GM19043 (cell line): ENCODE results near the gene FAM162A.

Experiments used
- ATAC-seq: cut with Tn5 transposase; IDR thresholded peaks from one replicate; pipeline ENCODE4 v1.9.1; 2021; ENCODE audit warnings: low read depth; ENCODE audit not compliant: unreplicated experiment

FAM162A gene, protein sequence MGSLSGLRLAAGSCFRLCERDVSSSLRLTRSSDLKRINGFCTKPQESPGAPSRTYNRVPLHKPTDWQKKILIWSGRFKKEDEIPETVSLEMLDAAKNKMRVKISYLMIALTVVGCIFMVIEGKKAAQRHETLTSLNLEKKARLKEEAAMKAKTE

DNA sequence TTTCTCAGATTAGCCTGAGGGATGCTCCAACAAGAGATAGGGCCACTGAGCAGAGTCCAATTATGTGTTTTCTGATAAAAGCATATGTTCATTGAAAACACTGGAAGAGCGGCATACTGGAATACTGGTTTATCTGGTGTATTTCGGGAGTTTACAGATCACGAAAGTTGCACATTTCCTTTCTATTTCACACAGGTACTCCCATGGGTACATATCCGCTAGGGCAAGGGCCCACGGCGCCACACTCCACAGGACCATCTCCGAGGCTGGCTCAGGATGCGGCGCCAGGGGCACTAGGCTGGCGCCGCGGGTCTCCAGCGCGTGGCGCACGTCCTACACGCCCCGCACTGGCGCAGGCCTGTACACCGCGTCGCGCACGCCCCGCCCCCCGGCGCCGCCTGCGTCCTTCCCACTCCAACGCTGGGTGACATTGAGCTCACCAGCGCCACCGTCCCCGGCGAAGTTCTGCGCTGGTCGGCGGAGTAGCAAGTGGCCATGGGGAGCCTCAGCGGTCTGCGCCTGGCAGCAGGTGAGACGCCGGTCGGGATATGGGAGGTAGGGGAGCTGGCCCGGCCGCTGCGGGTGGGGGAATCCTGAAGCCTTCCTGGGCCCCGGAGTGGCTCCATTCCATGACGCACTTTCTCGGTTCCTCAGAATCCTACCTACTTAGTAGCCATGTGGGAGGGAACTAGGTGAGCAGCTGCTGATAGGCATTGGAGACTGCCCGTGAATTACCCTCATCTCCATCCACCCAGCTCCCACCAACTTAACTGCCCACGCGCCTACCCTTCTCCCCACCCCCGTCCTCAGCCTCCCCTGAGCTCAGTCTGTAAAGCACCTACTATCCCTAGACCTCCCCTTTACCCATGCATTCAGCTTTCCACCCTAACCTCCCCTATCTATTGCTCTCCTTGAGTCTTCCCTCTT lies at the start of gene FAM162A:
Gene FAM162A, plus strand, starts transcription at position 412 of the 927 bp plus-strand sequence. Its CDS starts 84 bp downstream, at position 496.
- ATAC-seq = peak; percentile 88

DNA sequence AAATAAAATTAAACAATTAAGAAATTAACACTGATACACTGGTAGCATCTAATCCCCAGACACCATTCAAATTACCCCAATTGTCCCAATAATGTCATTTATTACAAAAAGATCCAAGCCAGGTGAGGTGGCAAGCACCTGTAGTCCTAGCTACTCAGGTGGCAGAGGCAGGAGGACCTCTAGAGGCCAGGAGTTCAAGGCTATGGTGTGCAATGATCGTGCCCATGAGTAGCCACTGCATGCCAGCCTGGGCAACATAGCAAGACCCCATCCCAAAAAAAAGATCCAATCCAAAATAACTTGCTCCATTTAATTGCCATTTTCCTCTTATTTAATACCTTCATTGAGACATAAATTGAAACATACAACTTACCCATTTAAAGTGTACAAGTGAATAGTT lies 41.2 kb upstream of the FAM162A start:
- ATAC-seq = no peak

DNA sequence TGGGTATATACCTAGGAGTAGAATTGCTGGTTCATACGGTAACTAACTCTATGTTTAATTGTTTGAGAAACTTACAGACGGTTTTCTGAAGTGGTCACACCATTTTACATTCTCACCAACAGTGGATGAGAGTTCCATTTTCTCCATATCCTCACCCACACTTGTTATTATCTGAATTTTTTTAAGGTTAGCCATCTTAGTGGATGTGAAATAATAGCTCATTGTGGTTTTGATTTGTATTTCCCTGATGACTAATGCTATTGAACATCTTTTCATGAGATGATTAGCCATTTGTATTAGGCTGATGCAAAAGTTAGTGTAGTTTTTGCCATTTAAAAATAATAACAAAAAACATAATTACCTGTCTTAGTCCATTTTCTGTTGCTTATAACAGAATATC lies 40.3 kb upstream of the FAM162A start:
- no peak for ATAC-seq

DNA sequence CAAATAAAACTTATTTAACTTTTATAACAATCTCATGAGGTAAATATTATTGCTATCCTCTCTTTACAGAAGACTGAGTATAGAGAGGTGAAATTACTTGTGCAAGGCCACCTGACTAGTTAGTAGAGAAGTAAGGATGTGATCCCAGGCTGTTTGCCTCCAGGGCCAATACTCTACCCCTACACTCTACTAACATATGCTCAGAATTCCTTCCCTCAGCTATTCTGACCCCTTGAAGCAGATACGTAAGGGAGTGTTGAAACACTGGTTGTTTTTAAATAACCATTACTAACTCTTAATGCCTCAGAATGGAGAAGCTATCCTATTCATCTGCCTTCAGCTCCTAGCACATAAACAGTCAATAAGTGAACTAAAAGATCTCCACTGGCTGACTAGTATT lies 34.8 kb upstream of the FAM162A start:
- no peak for ATAC-seq

DNA sequence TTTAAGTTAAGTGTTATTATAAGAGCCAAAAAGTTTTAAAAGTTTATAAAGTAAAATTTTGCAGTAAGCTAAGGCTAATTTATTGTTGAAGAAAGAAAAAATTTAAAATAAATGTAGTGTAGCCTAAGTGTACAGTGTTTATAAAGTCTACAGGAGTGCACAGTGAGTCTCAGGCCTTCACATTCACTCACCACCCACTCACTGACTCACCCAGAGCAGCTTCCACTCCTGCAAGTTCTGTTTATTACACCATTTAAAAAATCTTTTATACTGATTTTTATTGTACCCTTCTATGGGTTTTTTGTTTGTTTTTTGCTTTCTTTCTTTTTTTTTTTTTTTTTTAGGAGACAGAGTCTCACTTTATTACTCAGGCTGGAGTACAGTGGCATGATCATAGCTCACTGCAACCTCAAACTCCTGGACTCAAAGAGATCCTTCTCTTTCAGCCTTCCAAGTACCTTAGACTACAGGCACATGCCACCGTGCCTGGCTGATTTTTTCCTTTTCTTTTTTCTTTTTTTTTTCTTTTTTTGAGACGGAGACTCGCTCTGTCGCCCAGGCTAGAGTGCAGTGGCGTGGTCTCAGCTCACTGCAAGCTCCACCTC lies 33.1 kb upstream of the FAM162A start:
- no peak for ATAC-seq

DNA sequence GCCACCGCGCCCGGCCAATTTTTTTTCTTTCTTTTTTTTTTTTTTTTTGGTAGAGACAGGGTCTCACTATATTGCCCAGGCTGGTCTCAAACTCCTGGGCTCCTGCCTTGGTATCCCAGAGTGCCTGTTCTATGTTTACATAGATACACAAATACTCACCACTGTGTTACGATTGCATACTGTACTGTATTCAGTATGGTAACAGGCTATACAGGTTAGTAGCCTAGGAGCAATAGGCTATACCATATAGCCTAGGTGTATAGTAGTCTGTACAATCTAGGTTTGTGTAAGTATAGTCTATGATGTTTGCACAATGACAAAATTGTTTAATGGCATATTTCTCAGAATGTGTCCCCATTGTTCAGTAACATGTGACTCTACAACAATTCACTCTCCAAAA lies 32.4 kb upstream of the FAM162A start:
- no peak for ATAC-seq

DNA sequence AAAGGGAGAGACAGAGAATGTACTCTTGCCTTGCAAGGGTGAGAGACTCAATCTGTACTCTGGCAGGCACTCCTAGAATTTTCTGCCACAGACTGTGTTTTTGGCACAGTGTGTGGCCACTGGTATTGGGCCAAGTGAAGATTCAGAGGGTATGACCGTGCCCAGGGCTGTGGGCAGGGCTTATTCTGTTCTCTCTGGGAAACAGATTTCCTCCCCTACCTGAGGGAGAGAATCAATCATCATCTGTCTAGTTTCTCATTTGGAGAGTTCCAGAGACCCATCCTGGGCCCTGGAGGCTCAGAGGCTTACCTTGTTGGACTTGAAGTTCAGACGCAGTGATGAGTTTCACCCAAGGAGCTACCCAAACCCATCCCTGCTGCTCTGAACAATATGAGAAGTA lies 30.8 kb upstream of the FAM162A start:
- ATAC-seq = no peak

DNA sequence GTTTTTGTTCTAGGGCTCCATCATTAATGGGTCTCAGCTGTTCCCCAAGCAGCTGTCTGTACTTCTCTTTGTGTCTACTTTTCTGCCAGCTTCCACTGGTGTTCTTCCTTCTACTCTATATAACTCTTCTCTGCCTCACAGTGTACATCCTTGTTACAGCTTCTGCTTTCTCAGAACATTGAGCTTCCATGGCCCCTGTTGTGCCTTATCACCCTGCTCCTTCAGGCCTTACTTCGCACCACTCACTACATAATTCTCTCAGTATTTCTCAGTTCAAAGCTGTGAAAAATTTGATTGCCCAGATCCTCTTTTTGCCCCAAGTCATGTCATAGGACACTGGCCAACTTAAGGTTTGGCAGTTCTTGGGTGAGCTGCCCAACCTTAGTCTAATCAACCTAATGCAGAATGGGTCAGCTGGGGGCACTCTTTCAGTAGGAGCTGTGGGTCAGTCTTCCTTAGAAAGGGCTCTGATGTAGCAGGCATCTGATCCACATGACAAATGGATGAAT lies 30.0 kb upstream of the FAM162A start:
- ATAC-seq = no peak

DNA sequence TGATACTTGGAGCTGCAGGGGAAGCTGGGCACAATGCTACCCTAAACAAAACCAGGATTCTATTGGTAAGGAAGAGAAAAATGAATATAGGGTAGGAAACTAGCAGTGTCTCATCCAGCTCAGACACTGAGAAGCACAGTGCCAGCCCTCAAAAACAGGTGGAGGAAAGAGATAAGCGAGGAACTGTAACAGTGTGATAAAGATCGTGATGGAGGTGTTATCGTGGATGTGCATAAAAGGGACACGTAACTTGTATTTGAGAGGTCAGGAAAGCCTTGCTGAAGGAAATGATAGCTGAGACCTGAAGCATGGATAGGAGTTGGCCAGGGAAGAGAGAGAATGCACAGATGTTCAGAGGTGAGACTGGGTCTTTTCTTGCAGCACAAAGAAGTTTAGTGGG lies 28.4 kb upstream of the FAM162A start:
- no peak for ATAC-seq

DNA sequence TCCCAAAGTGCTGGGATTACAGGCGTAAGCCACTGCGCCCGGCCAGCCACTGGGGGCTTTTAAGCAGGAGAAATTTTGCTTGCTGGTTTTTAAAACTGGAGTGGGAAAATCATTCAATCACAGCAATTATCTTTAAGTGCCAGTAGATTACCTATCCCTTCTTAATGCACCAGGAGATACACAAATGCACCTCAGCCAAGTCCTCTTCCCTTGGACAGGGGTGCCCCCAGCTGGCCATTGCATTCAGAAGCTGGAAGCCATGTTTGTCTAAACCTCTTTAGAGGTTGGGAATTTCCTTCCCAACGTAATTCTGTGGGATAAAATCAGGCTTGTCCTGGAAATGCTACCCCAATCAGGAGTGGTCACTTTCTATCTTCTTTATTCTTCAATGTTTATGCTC lies 27.6 kb upstream of the FAM162A start:
- no peak for ATAC-seq

DNA sequence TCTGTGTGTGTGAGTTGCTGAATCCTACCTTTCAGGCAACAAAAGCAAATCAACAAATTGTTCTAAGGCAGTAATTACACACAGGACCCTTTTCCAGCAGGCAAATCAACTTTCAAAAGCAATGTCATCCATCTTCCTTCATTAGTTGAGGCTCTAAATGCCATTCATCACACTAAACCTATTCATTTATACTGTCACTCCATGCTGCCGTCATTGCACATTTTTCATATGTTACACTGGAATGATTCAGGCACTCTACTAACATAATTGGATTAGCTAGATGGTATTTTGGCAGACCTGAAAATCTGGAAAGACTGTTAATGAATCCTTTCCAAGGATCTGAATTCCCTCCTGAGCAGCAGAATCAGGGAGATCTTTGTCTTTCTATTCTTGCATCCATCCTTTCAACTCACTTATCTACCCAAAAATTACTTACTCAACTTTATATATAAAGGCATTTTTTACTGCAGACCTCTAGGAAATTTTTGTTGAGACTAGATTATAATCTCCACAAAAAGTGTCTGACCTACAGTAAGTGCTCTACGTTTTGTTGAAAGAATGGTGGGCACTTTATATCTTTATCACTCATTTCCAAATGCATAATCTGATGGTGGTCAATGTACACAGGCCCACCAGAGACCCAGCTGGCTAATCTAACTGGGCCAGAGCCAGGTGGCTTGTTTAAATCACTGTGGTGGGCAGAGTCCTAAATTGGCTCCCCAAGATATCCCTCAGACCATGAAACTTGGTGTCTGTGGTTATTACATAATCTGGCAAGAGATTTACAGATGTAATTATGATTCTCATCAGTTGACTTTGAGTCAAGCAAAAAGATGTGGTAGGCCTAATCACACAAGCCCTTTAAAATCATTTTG lies 25.9 kb upstream of the FAM162A start:
- ATAC-seq = no peak

DNA sequence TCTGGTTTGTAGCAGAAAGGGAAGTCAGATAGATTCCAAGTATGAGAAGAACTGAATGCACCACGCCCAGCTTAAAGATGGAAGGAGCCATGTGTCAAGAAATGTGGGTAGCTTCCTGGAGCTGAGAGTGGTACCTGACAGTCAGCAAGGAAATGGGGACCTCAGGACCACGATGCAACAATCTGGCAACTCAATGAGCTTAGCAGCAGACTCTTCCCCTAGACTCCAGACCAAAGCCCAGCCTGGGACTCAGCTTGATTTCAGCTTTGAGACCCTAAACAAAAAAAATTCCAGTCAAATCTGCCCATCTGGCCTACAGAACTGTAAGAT lies 25.3 kb upstream of the FAM162A start:
- ATAC-seq = no peak

DNA sequence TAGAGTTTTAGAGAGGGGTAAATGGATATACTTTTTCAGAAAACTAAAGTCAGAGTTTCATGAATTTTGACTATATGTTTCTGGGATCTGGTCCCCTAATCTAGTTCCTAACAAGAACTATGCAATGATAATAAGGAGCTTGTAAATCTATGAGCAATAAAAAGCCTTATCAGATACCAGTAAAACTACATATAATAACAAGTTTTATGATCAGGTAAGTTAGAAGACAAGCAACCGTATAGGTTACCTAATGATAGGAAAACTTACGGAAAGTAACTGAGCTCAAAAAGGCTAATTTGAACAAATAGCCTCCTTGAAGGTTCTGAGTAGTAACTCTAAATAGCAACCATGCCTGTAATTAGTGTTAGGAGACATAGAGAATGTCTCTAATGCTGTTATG lies 22.0 kb upstream of the FAM162A start:
- ATAC-seq = no peak

DNA sequence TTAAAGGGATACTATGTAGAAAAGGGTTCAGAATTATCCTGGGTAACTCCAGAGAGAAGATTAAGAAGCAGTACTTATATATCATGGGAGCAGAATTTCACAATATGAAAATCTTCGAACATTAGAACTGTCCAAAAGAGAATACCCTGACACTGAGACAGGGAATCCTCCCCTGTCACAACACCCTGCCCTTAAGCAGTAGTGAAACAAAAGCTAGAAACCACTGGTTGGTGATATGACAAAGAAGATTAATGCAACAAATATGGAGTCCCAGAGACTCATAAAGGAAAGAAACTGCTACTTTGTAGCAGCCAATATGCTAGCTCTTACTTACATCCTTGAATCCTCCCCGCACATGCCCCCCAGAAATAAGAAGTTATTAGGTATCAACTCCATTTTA lies 19.5 kb upstream of the FAM162A start:
- no peak for ATAC-seq

DNA sequence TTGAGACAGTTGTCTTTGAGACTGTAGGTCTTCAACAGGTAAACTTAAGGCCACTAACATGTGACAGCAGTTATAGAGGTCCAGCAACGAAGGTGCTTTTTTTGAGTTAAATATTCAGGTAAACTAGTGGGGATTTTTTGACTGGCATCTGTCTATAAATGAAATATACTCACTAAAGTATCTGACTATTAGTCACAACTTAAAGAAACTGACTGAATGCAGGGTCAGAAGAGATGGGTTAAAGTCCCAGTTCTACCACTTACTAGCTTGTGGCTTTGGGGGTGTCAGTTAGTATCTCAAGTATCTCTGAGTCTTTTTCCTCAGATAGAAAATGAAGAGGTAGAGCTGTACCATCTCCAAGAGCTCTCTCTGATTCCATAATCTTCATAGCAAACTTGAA lies 18.9 kb upstream of the FAM162A start:
- peak; percentile 17 for ATAC-seq

DNA sequence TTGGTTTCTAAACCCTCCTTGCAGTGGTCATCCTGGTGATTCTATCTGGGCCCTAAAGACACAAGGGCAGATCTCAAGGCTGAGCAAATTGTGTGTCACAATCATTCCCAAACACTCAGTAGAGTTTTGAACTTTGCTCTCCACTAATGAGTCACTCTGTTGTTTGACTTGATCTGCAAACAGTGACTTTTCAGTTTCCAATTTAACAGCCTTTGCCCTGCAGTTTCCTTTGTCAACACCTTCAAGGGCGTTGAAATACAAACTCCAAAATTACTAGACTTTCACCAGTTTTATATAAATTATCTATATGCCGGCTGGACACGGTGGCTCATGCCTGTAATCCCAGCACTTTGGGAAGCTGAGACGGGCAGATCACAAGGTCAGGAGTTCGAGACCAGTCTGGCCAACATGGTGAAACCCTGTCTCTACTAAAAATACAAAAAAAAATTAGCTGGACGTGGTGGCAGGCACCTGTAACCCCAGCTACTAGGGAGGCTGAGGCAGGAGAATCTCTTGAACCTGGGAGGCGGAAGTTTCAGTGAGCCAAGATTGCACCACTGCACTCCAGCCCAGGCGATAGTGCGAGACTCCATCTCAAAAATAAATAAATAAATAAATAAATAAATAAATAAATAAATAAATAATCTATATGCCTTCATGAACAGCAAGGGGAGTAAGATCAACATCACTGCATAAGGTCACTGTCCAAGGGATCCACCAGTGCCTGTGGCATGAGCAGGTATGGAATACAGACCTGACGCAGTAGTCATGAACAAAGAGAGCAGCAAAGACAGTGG lies 18.2 kb upstream of the FAM162A start:
- ATAC-seq = peak; percentile 90

DNA sequence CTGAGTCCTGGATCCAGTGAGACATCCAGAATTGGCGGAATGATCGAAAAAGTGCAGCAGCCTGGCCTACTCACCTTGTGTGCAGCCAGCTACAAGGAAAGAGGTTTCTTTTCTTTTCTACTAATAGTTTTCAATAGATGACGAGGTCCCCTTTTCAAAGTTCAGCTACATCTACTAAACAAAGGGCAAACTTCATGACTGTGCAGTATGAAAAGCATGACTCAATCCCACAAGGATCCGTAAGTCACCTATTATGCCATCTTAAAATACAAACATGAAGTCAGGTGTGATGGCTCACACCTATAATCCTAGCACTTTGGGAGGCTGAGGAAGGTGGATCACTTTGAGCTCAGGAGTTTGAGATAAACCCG lies 17.6 kb upstream of the FAM162A start:
- ATAC-seq = no peak

DNA sequence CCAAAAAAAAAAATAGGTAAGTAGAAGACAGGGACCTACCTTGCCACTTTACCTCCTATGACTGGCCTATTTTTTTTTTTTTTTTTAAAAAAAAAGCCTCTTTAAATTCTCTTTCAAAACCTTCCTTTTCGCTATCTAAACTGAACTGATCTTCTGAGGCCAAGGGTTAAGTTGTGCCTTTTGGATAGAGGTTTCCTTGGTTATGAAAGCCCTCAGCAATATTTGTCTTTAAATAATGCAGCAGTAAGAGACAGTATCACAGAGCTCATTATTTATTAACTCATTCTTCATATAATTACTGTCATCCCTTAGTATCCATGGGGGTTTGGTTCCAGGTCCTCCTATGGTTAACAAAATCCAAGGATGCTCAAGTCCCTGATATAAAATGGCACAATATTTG lies 9.9 kb upstream of the FAM162A start:
- no peak for ATAC-seq

DNA sequence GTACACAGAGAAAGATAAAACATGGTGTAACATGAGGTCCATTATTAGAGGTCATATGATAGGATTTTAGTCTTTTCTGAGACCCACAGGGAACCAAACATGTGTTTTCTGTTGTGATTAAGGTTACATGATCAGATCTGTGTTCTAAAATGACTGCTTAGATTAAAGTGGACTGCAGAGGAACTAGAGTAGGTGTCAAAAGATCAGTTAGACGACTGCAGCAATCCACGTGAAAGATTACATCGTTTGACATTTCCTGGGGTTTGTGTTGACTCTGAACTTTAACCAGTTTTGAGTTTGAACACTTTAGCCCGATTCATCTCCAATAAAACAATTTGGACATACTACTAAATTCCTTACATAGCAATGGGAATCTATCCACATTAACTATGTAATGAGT lies 6.0 kb upstream of the FAM162A start:
- no peak for ATAC-seq
